HL-60 (cell line): ENCODE results near the gene CREBBP.

Source experiments
- CTCF ChIP-seq: IDR thresholded peaks from one replicate; pipeline ENCODE4 v1.5.1; 2011; ENCODE audit warnings: low read length, control low read depth, inconsistent platforms; ENCODE audit not compliant: insufficient read depth
- POLR2AphosphoS5 ChIP-seq: IDR thresholded peaks from 2 replicates; pipeline ENCODE4 v1.6.1; 2012; ENCODE audit warnings: low read depth

GRCh38 chr16:3906363-3906762 is 25.9 kb upstream of the CREBBP start:
- TF ChIP-seq CTCF (no peak), POLR2AphosphoS5 (no peak)
